Rectal smooth muscle tissue (tissue), 1 donor: ENCODE measurements around the gene OSGEP.

ENCODE experiments used
- H3K27ac ChIP-seq: one replicate; pipeline ENCODE4 v1.7.0; 2013; ENCODE audit warnings: low read depth, low read length, inconsistent platforms
- H3K27me3 ChIP-seq: one replicate; pipeline ENCODE4 v1.7.0; 2013; ENCODE audit warnings: low read length; ENCODE audit not compliant: control insufficient read depth, insufficient read depth
- H3K36me3 ChIP-seq: one replicate; pipeline ENCODE4 v1.7.0; 2013; ENCODE audit warnings: low read length; ENCODE audit not compliant: control insufficient read depth, insufficient read depth
- H3K4me1 ChIP-seq: one replicate; pipeline ENCODE4 v1.7.0; 2013; ENCODE audit warnings: low read length; ENCODE audit not compliant: control insufficient read depth, insufficient read depth
- H3K4me3 ChIP-seq: one replicate; pipeline ENCODE4 v1.7.0; 2013; ENCODE audit warnings: low read length
- H3K9ac ChIP-seq: one replicate; pipeline ENCODE4 v1.7.0; 2013; ENCODE audit warnings: low read length

OSGEP gene

DNA sequence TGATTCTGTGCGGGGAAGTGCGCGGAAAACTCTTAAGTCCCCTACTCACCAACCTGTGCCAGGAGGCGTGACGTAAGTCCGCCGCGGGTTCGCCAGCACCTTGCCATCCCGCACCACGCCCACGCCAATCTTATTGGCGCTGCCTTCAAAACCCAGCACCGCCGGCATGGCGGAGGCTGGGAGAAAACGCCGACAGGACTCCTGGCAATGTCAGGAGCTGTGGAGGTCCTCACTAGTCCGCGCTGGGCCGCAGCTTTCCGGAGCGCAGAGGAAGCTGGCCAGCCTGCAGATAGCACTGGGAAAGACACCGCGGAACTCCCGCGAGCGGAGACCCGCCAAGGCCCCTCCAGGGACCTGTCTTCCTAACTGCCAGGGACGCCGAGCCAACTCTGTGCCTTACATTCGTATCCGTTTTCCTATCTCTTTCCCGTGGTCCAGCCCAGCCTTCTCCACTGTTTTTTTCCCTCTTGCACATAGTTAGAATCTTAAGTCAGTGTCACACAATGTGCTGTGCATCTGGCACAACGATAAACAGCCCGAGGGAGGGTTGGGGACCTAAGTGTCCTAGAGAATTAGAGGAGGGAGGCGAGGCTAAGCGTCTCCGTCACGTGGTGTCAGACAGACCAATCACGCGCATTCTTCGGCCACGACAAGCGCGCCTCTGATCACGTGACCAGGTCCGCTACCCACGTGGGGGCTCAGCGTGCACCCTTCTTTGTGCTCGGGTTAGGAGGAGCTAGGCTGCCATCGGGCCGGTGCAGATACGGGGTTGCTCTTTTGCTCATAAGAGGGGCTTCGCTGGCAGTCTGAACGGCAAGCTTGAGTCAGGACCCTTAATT is at the start of gene OSGEP, which contains the start of gene APEX1:
OSGEP (minus strand) TSS at position 297 of the 839 bp plus-strand sequence; CDS start at position 168, 129 bp downstream.
APEX1 (plus strand) TSS at position 711 of the 839 bp plus-strand sequence. CDS start 420 bp downstream, outside the sequence.
- Histone ChIP-seq H3K27ac (peak within 1 kb of the TSS; percentile 96), H3K36me3 (peaks cover 31% of the 10 kb centered on the region), H3K9ac (peak within 1 kb of the TSS; percentile 81), H3K4me1 (peaks cover 5% of the 10 kb centered on the region), H3K4me3 (peak within 1 kb of the TSS; percentile 68), H3K27me3 (no peaks in the 10 kb centered on the region)

DNA sequence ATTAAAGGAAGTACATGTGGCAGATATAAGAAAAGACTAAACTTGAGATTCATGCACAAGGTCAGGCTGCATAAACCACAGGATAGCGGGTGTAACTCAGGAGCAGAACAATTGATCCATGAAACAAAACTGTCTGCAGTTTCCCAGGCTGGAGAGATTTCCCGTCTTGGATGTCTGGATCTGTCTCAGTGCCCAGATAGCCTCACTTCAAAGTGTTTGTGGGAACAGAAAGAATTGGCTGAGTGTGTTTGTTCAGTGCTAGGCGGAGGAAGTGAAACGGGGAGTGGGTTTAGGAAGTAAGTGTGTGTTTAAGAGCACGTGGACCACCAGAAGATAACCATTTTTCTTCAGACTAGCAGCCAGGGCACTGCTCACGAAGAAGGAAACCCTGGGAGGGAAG is 49.3 kb upstream of the OSGEP start:
- no peaks in the 10 kb centered on the region for H3K27me3 ChIP-seq
- H3K27ac ChIP-seq: no peak overlapping the region
- H3K4me3 ChIP-seq: no peak overlapping the region
- H3K4me1 ChIP-seq: no peaks in the 10 kb centered on the region
- H3K36me3 ChIP-seq: no peaks in the 10 kb centered on the region
- no peak overlapping the region for H3K9ac ChIP-seq

DNA sequence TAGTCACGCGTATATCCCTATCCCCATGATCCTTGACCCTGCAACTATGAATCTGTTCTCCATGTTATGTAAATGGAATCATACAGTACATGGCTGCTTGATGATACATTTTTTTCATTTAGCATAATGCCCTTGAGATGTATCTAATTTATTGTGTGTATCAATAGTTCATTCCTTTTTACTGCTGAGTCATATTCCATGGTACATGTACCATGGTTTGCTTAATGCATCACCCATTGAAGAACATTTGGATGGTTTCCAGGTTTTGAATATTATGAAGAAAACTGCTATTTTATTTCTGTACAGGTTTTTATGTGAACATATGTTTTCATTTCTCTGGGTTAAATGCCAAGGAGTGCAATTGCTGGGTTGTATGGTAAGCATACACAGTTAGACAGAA is 46.7 kb upstream of the OSGEP start:
- H3K27ac ChIP-seq: no peak overlapping the region
- no peaks in the 10 kb centered on the region for H3K27me3 ChIP-seq
- H3K9ac ChIP-seq: no peak overlapping the region
- H3K4me1 ChIP-seq: no peaks in the 10 kb centered on the region
- H3K4me3 ChIP-seq: no peak overlapping the region
- H3K36me3 ChIP-seq: no peaks in the 10 kb centered on the region

DNA sequence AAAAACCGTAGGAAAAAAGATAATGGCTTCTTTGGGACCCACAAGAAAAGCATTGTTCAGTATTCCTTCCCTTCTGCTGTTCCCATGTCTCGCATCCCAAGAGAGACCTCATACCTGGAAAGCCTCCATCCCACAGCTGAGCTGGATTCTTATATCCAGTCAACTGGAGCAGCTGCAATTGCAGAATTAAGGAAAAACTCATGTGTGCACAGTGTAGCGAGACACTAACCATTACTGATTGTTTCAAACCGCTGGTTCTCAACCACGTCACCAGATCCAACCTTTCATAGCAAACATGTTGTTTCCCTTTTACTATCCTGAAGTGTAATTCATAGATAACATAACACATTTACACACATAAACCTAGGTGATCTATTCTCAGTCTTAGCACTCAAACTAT is 45.3 kb upstream of the OSGEP start:
- Histone ChIP-seq H3K4me3 (no peak overlapping the region), H3K27ac (no peak overlapping the region), H3K27me3 (no peaks in the 10 kb centered on the region), H3K9ac (no peak overlapping the region), H3K36me3 (no peaks in the 10 kb centered on the region), H3K4me1 (no peaks in the 10 kb centered on the region)

DNA sequence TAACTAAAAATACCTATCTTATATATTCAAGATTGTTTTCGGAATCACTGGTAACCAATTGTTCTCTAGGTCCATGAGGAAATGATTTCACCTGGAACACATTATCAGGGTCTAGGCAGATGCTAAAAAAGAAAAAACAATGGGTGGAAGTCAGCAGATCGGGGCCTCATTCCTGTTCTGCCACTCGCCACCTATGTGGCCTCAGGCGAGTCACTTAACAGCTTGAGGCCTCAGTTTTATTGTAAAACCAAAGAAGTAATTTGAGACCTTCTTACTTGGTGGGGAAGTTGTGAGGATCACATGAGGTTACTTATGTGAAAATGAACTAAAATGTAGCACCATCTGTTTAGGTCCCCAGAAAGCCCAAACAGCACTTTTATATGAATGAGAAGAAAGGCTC is 44.5 kb upstream of the OSGEP start:
- no peak overlapping the region for H3K4me3 ChIP-seq
- H3K27ac ChIP-seq: no peak overlapping the region
- no peaks in the 10 kb centered on the region for H3K4me1 ChIP-seq
- no peaks in the 10 kb centered on the region for H3K27me3 ChIP-seq
- H3K36me3 ChIP-seq: no peaks in the 10 kb centered on the region
- H3K9ac ChIP-seq: no peak overlapping the region

DNA sequence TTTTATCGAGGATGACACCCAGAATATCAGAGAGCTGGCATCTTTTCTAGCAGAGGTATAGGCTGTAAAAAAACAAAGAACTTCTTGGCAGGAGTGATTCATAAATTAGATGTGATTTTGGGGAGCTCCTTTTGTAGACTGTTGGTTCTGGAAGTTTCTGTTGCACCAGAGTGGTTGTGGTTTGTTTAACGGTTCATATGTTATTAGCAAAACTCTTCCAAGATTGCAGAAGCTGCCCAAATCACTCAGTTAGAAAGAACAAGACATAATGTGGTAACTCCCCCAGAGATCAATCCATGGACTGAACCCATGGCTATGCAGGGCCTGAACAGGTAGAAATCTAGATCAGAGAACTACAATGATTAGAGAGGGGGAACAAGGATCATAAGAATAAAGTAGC is 44.0 kb upstream of the OSGEP start:
- H3K9ac ChIP-seq: no peak overlapping the region
- H3K4me3 ChIP-seq: no peak overlapping the region
- H3K27ac ChIP-seq: no peak overlapping the region
- no peaks in the 10 kb centered on the region for H3K36me3 ChIP-seq
- H3K27me3 ChIP-seq: no peaks in the 10 kb centered on the region
- H3K4me1 ChIP-seq: no peaks in the 10 kb centered on the region

DNA sequence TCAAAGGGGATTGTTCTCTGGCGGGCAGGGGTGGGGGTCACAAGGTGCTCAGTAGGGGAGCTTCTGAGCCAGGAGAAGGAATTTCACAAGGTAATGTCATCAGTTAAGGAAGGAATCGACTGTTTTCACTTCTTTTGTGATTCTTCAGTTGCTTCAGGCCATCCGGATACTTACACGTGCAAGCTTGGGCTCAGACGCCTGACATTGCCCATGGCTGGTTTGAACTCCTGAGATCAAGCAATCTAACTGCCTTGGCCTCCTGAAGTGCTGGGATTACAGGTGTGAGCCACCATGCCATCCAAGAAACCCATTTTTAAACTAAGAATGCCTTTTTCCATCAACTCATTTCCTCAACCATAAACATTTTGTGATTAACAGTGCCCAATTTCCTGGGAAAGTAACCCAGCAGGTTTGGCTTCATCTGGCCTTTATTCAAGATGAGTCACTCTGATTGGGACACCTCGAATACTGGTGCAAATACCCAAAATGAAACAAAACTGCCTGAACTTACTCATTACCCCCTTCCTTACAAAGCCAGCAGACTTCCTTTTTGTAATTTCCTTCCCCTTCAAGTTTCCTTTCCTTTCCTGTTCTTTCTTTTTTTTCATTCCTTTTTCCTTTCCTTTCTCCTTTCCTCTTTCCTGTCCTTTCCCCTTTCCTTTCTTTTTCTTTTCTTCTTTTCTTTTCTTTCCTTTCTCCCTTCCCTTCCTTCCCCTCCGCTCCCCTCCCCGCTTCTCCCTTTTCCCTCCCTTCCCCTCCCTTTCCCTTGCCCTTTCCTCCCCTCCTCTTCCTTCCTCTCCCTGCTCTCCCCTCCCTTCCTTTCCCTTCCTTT is 40.5 kb upstream of the OSGEP start:
- Histone ChIP-seq H3K27ac (no peak overlapping the region), H3K4me1 (no peaks in the 10 kb centered on the region), H3K9ac (no peak overlapping the region)

DNA sequence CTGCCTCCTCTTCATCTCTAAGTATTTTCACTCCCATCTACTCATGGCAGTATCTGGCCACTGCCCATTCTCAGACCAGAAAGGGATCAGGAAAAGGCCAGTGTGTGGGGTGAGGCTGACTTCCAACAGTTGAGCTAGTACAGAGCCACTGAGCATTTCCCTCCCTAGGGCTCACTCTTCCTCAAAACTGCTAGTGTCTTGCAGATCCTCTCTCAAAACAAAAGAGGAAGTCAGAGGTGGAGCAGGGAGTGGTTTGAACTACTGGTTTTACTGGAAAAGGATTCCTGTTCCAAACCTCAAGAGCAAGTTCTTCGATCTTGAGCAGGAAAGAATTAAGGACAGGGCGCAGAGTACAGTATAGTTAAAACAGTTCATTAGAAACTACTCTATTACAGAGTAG is 39.0 kb upstream of the OSGEP start:
- Histone ChIP-seq H3K27ac (no peak overlapping the region), H3K4me1 (no peaks in the 10 kb centered on the region), H3K4me3 (no peak overlapping the region), H3K9ac (no peak overlapping the region), H3K27me3 (no peaks in the 10 kb centered on the region), H3K36me3 (no peaks in the 10 kb centered on the region)

More for the DNA sequence above, 40.5 kb upstream of the OSGEP start:
- no peaks in the 10 kb centered on the region for H3K36me3 ChIP-seq
- no peaks in the 10 kb centered on the region for H3K27me3 ChIP-seq
- H3K4me3 ChIP-seq: no peak overlapping the region

DNA sequence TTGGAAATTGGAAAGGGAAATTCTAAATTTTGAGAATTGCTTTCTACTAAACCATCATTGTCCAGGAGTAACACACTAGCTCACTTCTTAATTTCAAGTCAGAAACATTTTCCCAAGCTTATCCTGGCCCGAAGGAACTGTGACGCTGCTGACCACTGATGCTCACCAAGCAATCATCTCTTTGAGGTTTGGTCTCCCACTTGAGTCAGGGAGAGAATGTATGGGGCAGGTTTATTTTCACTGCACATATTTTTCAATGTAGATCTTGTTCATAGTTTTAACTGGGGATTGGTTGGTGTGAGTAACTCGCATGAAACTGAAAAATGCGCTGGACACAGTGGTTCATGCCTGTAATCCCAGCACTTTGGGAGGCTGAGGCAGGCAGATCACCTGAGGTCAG is 37.9 kb upstream of the OSGEP start:
- no peaks in the 10 kb centered on the region for H3K27me3 ChIP-seq
- H3K4me3 ChIP-seq: no peak overlapping the region
- no peak overlapping the region for H3K27ac ChIP-seq
- no peaks in the 10 kb centered on the region for H3K36me3 ChIP-seq
- no peaks in the 10 kb centered on the region for H3K4me1 ChIP-seq
- no peak overlapping the region for H3K9ac ChIP-seq

DNA sequence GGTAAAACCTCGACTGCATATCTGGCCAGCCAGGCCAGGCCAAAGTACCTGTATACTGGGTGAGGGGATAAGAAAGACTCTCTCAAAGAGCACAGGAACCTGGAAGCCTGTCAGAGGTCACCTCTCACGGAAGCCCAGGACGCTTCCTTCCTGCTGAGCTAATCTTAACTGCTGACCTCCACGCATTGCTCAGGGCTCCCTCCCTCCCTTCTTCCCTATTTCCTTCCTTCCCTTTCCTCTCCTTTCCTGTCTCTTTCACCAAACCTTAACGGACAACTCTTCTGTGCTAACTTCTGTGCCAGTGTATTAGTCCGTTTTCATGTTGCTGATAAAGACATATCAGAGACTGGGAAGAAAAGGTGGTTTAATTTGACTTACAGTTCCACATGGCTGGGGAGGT is 36.0 kb upstream of the OSGEP start:
- Histone ChIP-seq H3K27ac (no peak overlapping the region), H3K4me3 (no peak overlapping the region), H3K4me1 (no peaks in the 10 kb centered on the region), H3K27me3 (no peaks in the 10 kb centered on the region), H3K9ac (no peak overlapping the region), H3K36me3 (no peaks in the 10 kb centered on the region)

DNA sequence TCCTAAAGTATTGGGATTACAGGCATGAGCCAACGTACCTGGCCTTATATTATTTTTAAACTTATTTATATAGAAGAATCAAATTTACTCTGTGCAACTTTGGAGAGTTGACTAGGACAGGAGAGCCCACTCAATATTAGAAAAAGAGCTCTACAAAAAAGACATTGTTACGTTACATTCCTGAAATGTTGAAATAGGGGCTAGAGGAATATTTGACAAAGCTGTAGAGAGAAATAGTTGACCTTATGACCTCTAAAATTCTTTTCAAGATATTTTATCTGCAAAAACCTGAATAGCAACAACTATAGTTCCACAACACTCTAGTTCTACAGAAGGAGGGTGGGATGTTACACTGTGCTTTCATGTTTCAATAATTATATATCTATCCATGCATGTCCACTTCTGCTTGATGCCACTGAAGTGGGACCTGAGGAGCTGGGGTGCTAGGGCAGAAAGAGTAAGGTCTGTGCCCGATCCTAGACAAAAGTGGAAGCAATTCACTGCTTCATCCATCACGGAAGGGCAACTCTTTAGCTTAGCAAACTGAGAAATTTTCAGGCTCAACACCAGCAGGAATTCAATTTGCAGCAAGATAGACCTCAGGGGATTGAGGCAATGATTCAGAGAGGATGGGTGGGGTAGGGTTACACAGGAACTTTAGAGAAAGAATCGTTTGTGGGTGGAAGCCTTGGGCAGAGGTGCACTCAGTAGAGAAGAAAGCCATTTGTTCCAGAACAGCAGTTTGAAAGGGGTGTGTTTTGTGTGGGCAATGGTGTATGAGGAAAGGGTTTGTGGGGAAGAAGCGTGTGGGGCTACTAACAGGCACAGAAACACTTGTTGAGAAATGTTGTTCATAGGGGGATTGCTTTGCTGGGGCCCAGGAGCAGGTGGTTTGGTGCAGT is 34.7 kb upstream of the OSGEP start:
- H3K27ac ChIP-seq: no peak overlapping the region
- H3K36me3 ChIP-seq: no peaks in the 10 kb centered on the region
- no peaks in the 10 kb centered on the region for H3K4me1 ChIP-seq
- no peak overlapping the region for H3K4me3 ChIP-seq
- H3K27me3 ChIP-seq: no peaks in the 10 kb centered on the region
- no peak overlapping the region for H3K9ac ChIP-seq

DNA sequence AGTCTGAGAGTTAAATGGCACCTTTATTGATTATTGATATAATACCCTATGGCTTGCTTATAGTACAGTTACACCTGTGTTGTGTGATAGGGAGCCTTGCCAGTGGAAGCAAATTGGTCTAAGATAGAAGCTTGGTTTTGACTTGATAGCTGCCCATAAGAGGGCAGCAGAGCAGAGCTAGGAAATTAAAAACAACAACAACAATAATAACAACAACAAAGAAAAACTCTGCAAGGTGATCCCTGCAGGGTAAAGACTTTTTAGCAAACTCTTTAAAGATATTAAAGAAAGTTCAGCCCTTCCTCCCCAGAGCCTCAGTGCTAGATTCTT is 32.7 kb upstream of the OSGEP start:
- H3K27me3 ChIP-seq: no peaks in the 10 kb centered on the region
- no peak overlapping the region for H3K9ac ChIP-seq
- H3K27ac ChIP-seq: no peak overlapping the region
- no peaks in the 10 kb centered on the region for H3K36me3 ChIP-seq
- no peaks in the 10 kb centered on the region for H3K4me1 ChIP-seq
- no peak overlapping the region for H3K4me3 ChIP-seq
